Mononuclear cell (primary cell): ENCODE results near the gene ASPN. TPM values are rescaled to one million over a fixed set of nuclear protein-coding genes. Genes with fewer than 3 reads are reported as not detected.

Source experiments
- H3K27me3 ChIP-seq: 2 replicates; pipeline ENCODE4 v1.6.0; 2011; ENCODE audit warnings: low read length, control low read depth; ENCODE audit not compliant: insufficient read depth
- H3K4me1 ChIP-seq: 2 replicates; pipeline ENCODE4 v1.5.1; 2011; ENCODE audit warnings: mild to moderate bottlenecking, low read length, control low read depth; ENCODE audit not compliant: insufficient read depth
- H3K4me3 ChIP-seq: 2 replicates; pipeline ENCODE4 v1.5.1; 2011; ENCODE audit warnings: mild to moderate bottlenecking, low read length, moderate library complexity
- H3K9me3 ChIP-seq: 2 replicates; pipeline ENCODE4 v1.5.1; 2011; ENCODE audit warnings: low read depth, mild to moderate bottlenecking, control low read depth, low read length
- total RNA-seq: library from RNA; depleted of rRNA; stranded (reverse); fragments of >200 nt; gene quantifications from one replicate; pipeline ENCODE4 v1.2.3, GENCODE V29; 2012

The ASPN gene
- total RNA-seq: not detected

- no peaks in the 10 kb centered on the region for H3K9me3 ChIP-seq
- no peak within 1 kb of the TSS for H3K4me3 ChIP-seq
- H3K4me1 ChIP-seq: no peaks in the 10 kb centered on the region
- H3K27me3 ChIP-seq: no peaks in the 10 kb centered on the region
Measured at GRCh38 chr9:92482329-92482728, at the start of gene ASPN. Gene ASPN, minus strand, starts transcription at chr9:92482506.

GRCh38 chr9:92530893-92531292 is 48.6 kb upstream of the ASPN start:
- Histone ChIP-seq H3K9me3 (no peaks in the 10 kb centered on the region), H3K27me3 (no peaks in the 10 kb centered on the region), H3K4me3 (no peak overlapping the region), H3K4me1 (peaks cover 9% of the 10 kb centered on the region)

- Histone ChIP-seq H3K9me3 (no peaks in the 10 kb centered on the region), H3K4me1 (peaks cover 3% of the 10 kb centered on the region), H3K27me3 (no peaks in the 10 kb centered on the region), H3K4me3 (no peak overlapping the region)
Measured at GRCh38 chr9:92529124-92529523, 46.8 kb upstream of the ASPN start.

- no peaks in the 10 kb centered on the region for H3K9me3 ChIP-seq
- H3K4me3 ChIP-seq: no peak overlapping the region
- no peaks in the 10 kb centered on the region for H3K4me1 ChIP-seq
Measured at GRCh38 chr9:92528522-92528849, 46.2 kb upstream of the ASPN start.

GRCh38 chr9:92527832-92528521 is 45.7 kb upstream of the ASPN start:
- Histone ChIP-seq H3K9me3 (no peaks in the 10 kb centered on the region), H3K27me3 (no peaks in the 10 kb centered on the region), H3K4me3 (no peak overlapping the region), H3K4me1 (no peaks in the 10 kb centered on the region)

More at GRCh38 chr9:92528522-92528849, 46.2 kb upstream of the ASPN start:
- H3K27me3 ChIP-seq: no peaks in the 10 kb centered on the region

GRCh38 chr9:92527291-92527828 is 45.1 kb upstream of the ASPN start:
- Histone ChIP-seq H3K27me3 (no peaks in the 10 kb centered on the region), H3K4me1 (no peaks in the 10 kb centered on the region), H3K9me3 (no peaks in the 10 kb centered on the region), H3K4me3 (no peak overlapping the region)

GRCh38 chr9:92525306-92525705 is 43.0 kb upstream of the ASPN start:
- no peak overlapping the region for H3K4me3 ChIP-seq
- no peaks in the 10 kb centered on the region for H3K9me3 ChIP-seq
- H3K27me3 ChIP-seq: no peaks in the 10 kb centered on the region
- no peaks in the 10 kb centered on the region for H3K4me1 ChIP-seq

- Histone ChIP-seq H3K9me3 (no peaks in the 10 kb centered on the region), H3K27me3 (no peaks in the 10 kb centered on the region), H3K4me3 (no peak overlapping the region), H3K4me1 (no peaks in the 10 kb centered on the region)
Measured at GRCh38 chr9:92524881-92525280, 42.6 kb upstream of the ASPN start.

GRCh38 chr9:92522983-92523970 is 41.0 kb upstream of the ASPN start:
- Histone ChIP-seq H3K27me3 (no peaks in the 10 kb centered on the region), H3K4me1 (no peaks in the 10 kb centered on the region), H3K4me3 (no peak overlapping the region), H3K9me3 (no peaks in the 10 kb centered on the region)

- no peaks in the 10 kb centered on the region for H3K4me1 ChIP-seq
- H3K27me3 ChIP-seq: no peaks in the 10 kb centered on the region
- H3K4me3 ChIP-seq: no peak overlapping the region
- H3K9me3 ChIP-seq: no peaks in the 10 kb centered on the region
Measured at GRCh38 chr9:92520837-92521236, 38.5 kb upstream of the ASPN start.

- no peaks in the 10 kb centered on the region for H3K27me3 ChIP-seq
- H3K4me3 ChIP-seq: no peak overlapping the region
- H3K9me3 ChIP-seq: no peaks in the 10 kb centered on the region
- no peaks in the 10 kb centered on the region for H3K4me1 ChIP-seq
Measured at GRCh38 chr9:92518199-92518598, 35.9 kb upstream of the ASPN start.

GRCh38 chr9:92517046-92517445 is 34.7 kb upstream of the ASPN start:
- Histone ChIP-seq H3K4me3 (no peak overlapping the region), H3K9me3 (no peaks in the 10 kb centered on the region), H3K4me1 (no peaks in the 10 kb centered on the region), H3K27me3 (no peaks in the 10 kb centered on the region)

- H3K4me3 ChIP-seq: no peak overlapping the region
- no peaks in the 10 kb centered on the region for H3K27me3 ChIP-seq
- no peaks in the 10 kb centered on the region for H3K9me3 ChIP-seq
- H3K4me1 ChIP-seq: no peaks in the 10 kb centered on the region
Measured at GRCh38 chr9:92516521-92516920, 34.2 kb upstream of the ASPN start.

- no peaks in the 10 kb centered on the region for H3K9me3 ChIP-seq
- H3K27me3 ChIP-seq: no peaks in the 10 kb centered on the region
- H3K4me3 ChIP-seq: no peak overlapping the region
- H3K4me1 ChIP-seq: no peaks in the 10 kb centered on the region
Measured at GRCh38 chr9:92514635-92515034, 32.3 kb upstream of the ASPN start.

- H3K4me3 ChIP-seq: no peak overlapping the region
- no peaks in the 10 kb centered on the region for H3K9me3 ChIP-seq
- H3K4me1 ChIP-seq: no peaks in the 10 kb centered on the region
- no peaks in the 10 kb centered on the region for H3K27me3 ChIP-seq
Measured at GRCh38 chr9:92513349-92513748, 31.0 kb upstream of the ASPN start.
